CD14-positive monocyte (primary cell): ENCODE measurements around the gene SBF2. TPM values are rescaled to one million over a fixed set of nuclear protein-coding genes. Genes with fewer than 3 reads are reported as not detected.

Experiments
- DNase-seq, 3 donors: peaks; one replicate each; pipeline ENCODE4 v3.0.0-alpha.2; 2011 to 2022
- H2AFZ ChIP-seq: 2 replicates; pipeline ENCODE4 v1.6.0; 2012; ENCODE audit warnings: mild to moderate bottlenecking, low read depth, low read length, inconsistent platforms; ENCODE audit not compliant: insufficient read depth, poor library complexity, severe bottlenecking
- H3K27ac ChIP-seq, 2 donors: 1 replicate in 1 of 2; 2 replicates in 1 of 2; pipeline ENCODE4 v1.5.1; 2012 to 2013; ENCODE audit warnings: low read length in 2 of 2, control low read depth in 1 of 2, inconsistent platforms in 1 of 2, low read depth in 1 of 2, mild to moderate bottlenecking in 1 of 2
- H3K27me3 ChIP-seq, 2 donors: one replicate each; pipeline versions ENCODE4 v1.6.0 to v1.6.1; 2011 to 2013; ENCODE audit warnings: low read length in 2 of 2; ENCODE audit not compliant: control insufficient read depth in 2 of 2, insufficient read depth in 2 of 2
- H3K36me3 ChIP-seq, 2 donors: replicated peaks in 1 of 2; 1 replicate in 1 of 2; 2 replicates in 1 of 2; pipeline versions ENCODE4 v1.5.1 to v1.6.1; 2012 to 2013; ENCODE audit warnings: low read length in 2 of 2, control low read depth in 1 of 2, inconsistent platforms in 1 of 2, mild to moderate bottlenecking in 1 of 2; ENCODE audit not compliant: insufficient read depth in 2 of 2, control insufficient read depth in 1 of 2
- H3K4me1 ChIP-seq, 2 donors: 1 replicate in 1 of 2; 2 replicates in 1 of 2; pipeline versions ENCODE4 v1.5.1 to v1.6.1; 2012 to 2013; ENCODE audit warnings: low read length in 2 of 2, control low read depth in 1 of 2, inconsistent platforms in 1 of 2, mild to moderate bottlenecking in 1 of 2, moderate library complexity in 1 of 2; ENCODE audit not compliant: insufficient read depth in 2 of 2, control insufficient read depth in 1 of 2
- H3K4me2 ChIP-seq: replicated peaks from 2 replicates; pipeline ENCODE3; 2012; ENCODE audit warnings: low read length, moderate library complexity, mild to moderate bottlenecking; ENCODE audit not compliant: poor library complexity, severe bottlenecking; ENCODE audit errors: extremely low read depth
- H3K4me3 ChIP-seq, 3 experiments: fragments of 200-600 bp in 1 of 3; sonication (generic) in 1 of 3; replicated peaks in 1 of 3; 1 replicate in 2 of 3; 2 replicates in 1 of 3; pipeline ENCODE4 v1.5.1; 2011 to 2013; ENCODE audit warnings: low read length in 3 of 3, mild to moderate bottlenecking in 3 of 3, control low read depth in 2 of 3, low read depth in 2 of 3, inconsistent platforms in 1 of 3, moderate library complexity in 1 of 3
- H3K79me2 ChIP-seq: 2 replicates; pipeline ENCODE4 v1.6.0; 2012; ENCODE audit warnings: mild to moderate bottlenecking, control low read depth, inconsistent platforms, low read length, moderate library complexity; ENCODE audit not compliant: insufficient read depth
- H3K9ac ChIP-seq: 2 replicates; pipeline ENCODE4 v1.6.0; 2017; ENCODE audit warnings: low read length, mild to moderate bottlenecking; ENCODE audit not compliant: insufficient read depth, poor library complexity, severe bottlenecking
- H3K9me3 ChIP-seq, 2 donors: replicated peaks in 1 of 2; 1 replicate in 1 of 2; 2 replicates in 1 of 2; pipeline versions ENCODE4 v1.5.1 to v1.6.1; 2012 to 2013; ENCODE audit warnings: low read length in 2 of 2, control low read depth in 1 of 2; ENCODE audit not compliant: control insufficient read depth in 1 of 2, insufficient read depth in 1 of 2
- H4K20me1 ChIP-seq: 2 replicates; pipeline ENCODE4 v1.6.0; 2012; ENCODE audit warnings: mild to moderate bottlenecking, low read length, control low read depth, moderate library complexity; ENCODE audit not compliant: insufficient read depth
- H3K27ac Mint-ChIP-seq, 7 donors: one replicate each; pipeline ENCODE4 v1.8.0; 2020; ENCODE audit warnings: mild to moderate bottlenecking in 7 of 7, mixed read lengths in 7 of 7, moderate library complexity in 6 of 7, inconsistent platforms in 2 of 7
- H3K27me3 Mint-ChIP-seq, 3 donors: one replicate each; pipeline ENCODE4 v1.8.0; 2021 to 2022; ENCODE audit warnings: low read depth in 3 of 3, mild to moderate bottlenecking in 3 of 3, mixed read lengths in 3 of 3, moderate library complexity in 3 of 3, inconsistent platforms in 1 of 3
- H3K36me3 Mint-ChIP-seq, 2 donors: one replicate each; pipeline ENCODE4 v1.8.0; 2020; ENCODE audit warnings: mixed read lengths in 2 of 2, inconsistent platforms in 1 of 2, mild to moderate bottlenecking in 1 of 2
- H3K4me1 Mint-ChIP-seq: one replicate; pipeline ENCODE4 v1.8.0; 2020; ENCODE audit warnings: mild to moderate bottlenecking, mixed read lengths
- H3K4me3 Mint-ChIP-seq, 2 donors: one replicate each; pipeline ENCODE4 v1.8.0; 2020; ENCODE audit warnings: mild to moderate bottlenecking in 2 of 2, mixed read lengths in 2 of 2, moderate library complexity in 1 of 2
- H3K9me3 Mint-ChIP-seq, 7 donors: one replicate each; pipeline ENCODE4 v1.8.0; 2020 to 2022; ENCODE audit warnings: mixed read lengths in 7 of 7, mild to moderate bottlenecking in 6 of 7, moderate library complexity in 6 of 7, inconsistent platforms in 2 of 7
- CTCF ChIP-seq: fragments of 200-600 bp; IDR thresholded peaks from one replicate; pipeline ENCODE4 v1.8.0; 2022; ENCODE audit warnings: antibody characterized with exemption, mild to moderate bottlenecking
- WGBS: methylation state at CpG from one replicate; pipeline ENCODE4 v1.1.5; 2013; ENCODE audit warnings: missing lambda C conversion rate; ENCODE audit not compliant: insufficient coverage; 5-methylcytosine and 5-hydroxymethylcytosine counted together
- intact Hi-C, 2 donors: fragments of 100-400 bp; cut with micrococcal nuclease; formaldehyde crosslinking; loops; one replicate each; pipeline versions ENCODE4 v1.15.0 to v1.15.1; 2023
- polyA plus RNA-seq, 3 donors: library from polyadenylated mRNA; depleted of rRNA in 1 of 3; unstranded in 2 of 3; stranded (reverse) in 1 of 3; fragments of 300-500 nt in 2 of 3; fragments of >200 nt in 1 of 3; fragmentation: Illumina TruSeq in 2 of 3; gene quantifications; 1 replicate in 2 of 3; 2 replicates in 1 of 3; pipeline ENCODE4 v1.2.3, GENCODE V29; 2012 to 2021

The SBF2 gene
- polyA plus RNA-seq, 3 donors = 8.9 to 30.7 (median 16.4) TPM

- Mint-ChIP-seq H3K4me3 (no peak overlapping the region), H3K9me3 (peaks cover 5 to 9% (median 6%) of the 10 kb centered on the region in 7 donors), H3K36me3 (peaks cover 4 to 5% of the 10 kb centered on the region in 2 donors), H3K27me3 (no peaks in the 10 kb centered on the region), H3K27ac (no peak overlapping the region), H3K4me1 (peaks cover 2% of the 10 kb centered on the region)
- intact Hi-C loops = loop anchor here in 1 of 2 donors (2.0 kb wide), 1 partner anchor 97 kb away; no protein-coding TSS in a partner anchor
- no peaks in the 10 kb centered on the region for H3K27me3 ChIP-seq
- H3K9me3 ChIP-seq = peaks cover 5 to 6% of the 10 kb centered on the region in 2 donors
- peaks cover 0 to 3% of the 10 kb centered on the region in 2 donors for H3K36me3 ChIP-seq
- no peak overlapping the region for H3K9ac ChIP-seq
- no peak for DNase-seq
- no peak overlapping the region for H3K4me3 ChIP-seq
- 80% methylated on average over 1 of the region's 4 CpGs for WGBS
- H4K20me1 ChIP-seq = peaks cover 91% of the 10 kb centered on the region
- no peak overlapping the region for H3K4me2 ChIP-seq
- no peak overlapping the region for H2AFZ ChIP-seq
- H3K27ac ChIP-seq = no peak overlapping the region
- H3K79me2 ChIP-seq = peaks cover 32% of the 10 kb centered on the region
- H3K4me1 ChIP-seq = no peaks in the 10 kb centered on the region
- no peak for TF ChIP-seq CTCF
Measured at GRCh38 chr11:10209326-10209725, 84.7 kb downstream of the SBF2 start.

GRCh38 chr11:10208131-10208575, 85.9 kb downstream of the SBF2 start:
- no peak overlapping the region for H3K9ac ChIP-seq
- peak; percentile 81 for TF ChIP-seq CTCF
- H3K4me2 ChIP-seq = no peak overlapping the region
- Mint-ChIP-seq H3K4me3 (no peak overlapping the region), H3K27me3 (no peaks in the 10 kb centered on the region), H3K9me3 (peaks cover 12 to 19% (median 17%) of the 10 kb centered on the region in 7 donors), H3K27ac (no peak overlapping the region), H3K4me1 (peaks cover 2% of the 10 kb centered on the region), H3K36me3 (peaks cover 3 to 13% of the 10 kb centered on the region in 2 donors)
- no peak overlapping the region for H3K4me3 ChIP-seq
- H3K27me3 ChIP-seq = no peaks in the 10 kb centered on the region
- DNase-seq = peak; percentile 32 to 61 (median 48)
- H2AFZ ChIP-seq = no peak overlapping the region
- H4K20me1 ChIP-seq = peaks cover 86% of the 10 kb centered on the region
- no CpG with 5 or more reads among the region's 4 CpGs for WGBS
- intact Hi-C loops = loop anchor here in 1 of 2 donors (2.0 kb wide), 1 partner anchor 99 kb away; no protein-coding TSS in a partner anchor
- H3K27ac ChIP-seq = no peak overlapping the region
- no peaks in the 10 kb centered on the region for H3K4me1 ChIP-seq
- H3K9me3 ChIP-seq = peaks cover 10 to 16% of the 10 kb centered on the region in 2 donors
- peaks cover 43% of the 10 kb centered on the region for H3K79me2 ChIP-seq
- peaks cover 0 to 3% of the 10 kb centered on the region in 2 donors for H3K36me3 ChIP-seq
